GM12878 (cell line): ENCODE results near the gene DTD2. TPM values are rescaled to one million over a fixed set of nuclear protein-coding genes. Genes with fewer than 3 reads are reported as not detected.

Experiments
- ATAC-seq: fragments of 200-7000 bp; cut with Tn5 transposase; 3 replicates; pipeline ENCODE4 v1.9.1; 2020; ENCODE audit warnings: mild to moderate bottlenecking, moderate library complexity
- BruUV-seq: library from RNA; stranded (reverse); fragments of 400-500 nt; replicated peaks from 2 replicates; lab custom pipeline; 2021; lab: Mats Ljungman, UMichigan
- CTCF ChIA-PET: fragments of 300-600 bp; sonication (Branson Sonifier 250); formaldehyde crosslinking; extraction: SDS; loops from one replicate; lab custom pipeline; 2021; ENCODE audit warnings: inconsistent platforms; lab: Yijun Ruan, JAX
- POLR2A ChIA-PET: fragments of 350-600 bp; formaldehyde crosslinking; extraction: SDS; loops from one replicate; lab custom pipeline; 2021; ENCODE audit warnings: inconsistent platforms; lab: Charles Lee
- RAD21 ChIA-PET: fragments of 300-600 bp; sonication (Branson Sonifier 250); formaldehyde crosslinking; loops from one replicate; lab custom pipeline; 2023; ENCODE audit warnings: antibody characterized with exemption; ENCODE audit not compliant: unreplicated experiment; lab: Charles Lee
- SMC1A ChIA-PET: fragments of 300-600 bp; sonication (Branson Sonifier 250); formaldehyde crosslinking; loops from one replicate; lab custom pipeline; 2023; ENCODE audit not compliant: unreplicated experiment, uncharacterized antibody; lab: Charles Lee
- DNase-seq: peaks from one replicate; pipeline ENCODE4 v3.0.0-alpha.2; 2011; ENCODE audit warnings: low read depth, low spot score
- FAIRE-seq: peaks from 3 replicates; lab custom pipeline; 2011; peaks lifted over from hg19 to GRCh38; lab: Jason Lieb, UNC
- H2AFZ ChIP-seq: 2 replicates; pipeline ENCODE4 v1.6.0; 2011; ENCODE audit warnings: low read depth, low read length, control low read depth; ENCODE audit not compliant: control insufficient read depth
- H3K27ac ChIP-seq: 2 replicates; pipeline ENCODE4 v1.5.1; 2011; ENCODE audit warnings: control low read depth; ENCODE audit not compliant: control insufficient read depth, insufficient read depth
- H3K27me3 ChIP-seq, 2 experiments: replicated peaks in 1 of 2; 2 replicates each; pipeline versions ENCODE4 v1.6.0 to v1.6.1; 2011; ENCODE audit warnings: low read length in 1 of 2; ENCODE audit not compliant: control insufficient read depth in 2 of 2, insufficient read depth in 2 of 2
- H3K36me3 ChIP-seq, 2 experiments: 2 replicates each; pipeline ENCODE4 v1.5.1; 2011; ENCODE audit warnings: low read length in 1 of 2; ENCODE audit not compliant: control insufficient read depth in 2 of 2, insufficient read depth in 2 of 2
- H3K4me1 ChIP-seq: 2 replicates; pipeline ENCODE4 v1.6.1; 2011; ENCODE audit warnings: mild to moderate bottlenecking, low read length, moderate library complexity, mixed read lengths; ENCODE audit not compliant: control insufficient read depth, insufficient read depth
- H3K4me2 ChIP-seq: 2 replicates; pipeline ENCODE4 v1.6.0; 2011; ENCODE audit warnings: control low read depth; ENCODE audit not compliant: control insufficient read depth, insufficient read depth
- H3K4me3 ChIP-seq: fragments of 200-600 bp; sonication (generic); 2 replicates; pipeline ENCODE4 v1.5.1; 2016
- H3K79me2 ChIP-seq: 2 replicates; pipeline ENCODE4 v1.6.0; 2011; ENCODE audit warnings: low read length; ENCODE audit not compliant: control insufficient read depth, insufficient read depth
- H3K9ac ChIP-seq: 2 replicates; pipeline ENCODE4 v1.8.0; 2011; ENCODE audit warnings: low read length, control low read depth, mixed read lengths; ENCODE audit not compliant: control insufficient read depth, insufficient read depth
- H3K9me3 ChIP-seq: replicated peaks from 3 replicates; pipeline ENCODE4 v1.5.1; 2011; ENCODE audit warnings: mild to moderate bottlenecking, low read length; ENCODE audit not compliant: control insufficient read depth, insufficient read depth
- H4K20me1 ChIP-seq: 2 replicates; pipeline ENCODE4 v1.6.0; 2011; ENCODE audit not compliant: control insufficient read depth, insufficient read depth
- BRCA1 ChIP-seq: IDR thresholded peaks from 2 replicates; pipeline ENCODE4 v1.6.1; 2011; ENCODE audit warnings: low read depth, low read length, improper control_type of control experiment
- CHD1 ChIP-seq: IDR thresholded peaks from 2 replicates; pipeline ENCODE4 v1.6.1; 2012; ENCODE audit warnings: low read depth, low read length, improper control_type of control experiment
- HDAC2 ChIP-seq: fragments of 200-600 bp; sonication (generic); IDR thresholded peaks from 2 replicates; pipeline ENCODE4 v1.6.1; 2017
- MEF2A ChIP-seq: IDR thresholded peaks from 2 replicates; pipeline ENCODE4 v1.6.1; 2011; ENCODE audit warnings: low read depth, mild to moderate bottlenecking, low read length, moderate library complexity; ENCODE audit not compliant: insufficient read depth
- MEF2B ChIP-seq: fragments of 450-650 bp; IDR thresholded peaks from 2 replicates; pipeline ENCODE4 v1.6.1; 2018; ENCODE audit warnings: mild to moderate bottlenecking, moderate library complexity; ENCODE audit not compliant: partially characterized antibody, poor library complexity, severe bottlenecking
- MYB ChIP-seq: fragments of 150-350 bp; IDR thresholded peaks from 2 replicates; pipeline ENCODE4 v1.6.1; 2014; ENCODE audit warnings: mild to moderate bottlenecking, low read depth, low read length, borderline replicate concordance
- NRF1 ChIP-seq: conservative IDR thresholded peaks from 2 replicates; pipeline ENCODE4 v1.6.1; 2011; ENCODE audit warnings: mild to moderate bottlenecking, low read depth, low read length, improper control_type of control experiment
- RFX5 ChIP-seq: IDR thresholded peaks from 2 replicates; pipeline ENCODE4 v1.6.1; 2011; ENCODE audit warnings: low read depth, low read length, improper control_type of control experiment
- SMC3 ChIP-seq: IDR thresholded peaks from 2 replicates; pipeline ENCODE4 v1.6.1; 2011; ENCODE audit warnings: low read length, improper control_type of control experiment, borderline replicate concordance
- ZSCAN29 ChIP-seq: fragments of 450-650 bp; IDR thresholded peaks from 2 replicates; pipeline ENCODE4 v1.6.1; 2017; ENCODE audit warnings: mild to moderate bottlenecking, moderate library complexity
- WGBS: methylation state at CpG from one replicate; pipeline ENCODE4 v1.1.6; 2016; ENCODE audit warnings: low lambda C conversion rate; ENCODE audit not compliant: insufficient replicate concordance, insufficient coverage; ENCODE audit errors: missing lambda C conversion rate; 5-methylcytosine and 5-hydroxymethylcytosine counted together
- in situ Hi-C: fragments of 300-500 bp; cut with MboI; formaldehyde crosslinking; loops from 9 replicates; pipeline ENCODE4 v1.14.3; 2018; ENCODE audit warnings: mixed read lengths
- intact Hi-C: fragments of 100-400 bp; cut with micrococcal nuclease; formaldehyde crosslinking; loops from one replicate; pipeline ENCODE4 v1.14.2; 2022; ENCODE audit not compliant: unreplicated experiment
- polyA plus RNA-seq, 11 experiments: library from polyadenylated mRNA; depleted of rRNA in 4 of 11; unstranded in 6 of 11; stranded (reverse) in 5 of 11; fragments of >200 nt; fragmentation: Nextera tagmentation in 4 of 11; fragmentation: Illumina TruSeq in 1 of 11; extraction: Ambion mirVana in 4 of 11; extraction: Trizol in 1 of 11; gene quantifications; 1 replicate in 1 of 11; 2 replicates in 10 of 11; pipeline versions ENCODE4 v1.2.1 to v1.2.3, GENCODE V29; 2011 to 2016; ENCODE audit warnings: inconsistent platforms in 2 of 11, missing spikeins in 2 of 11, low read depth in 1 of 11
- total RNA-seq, 4 experiments: library from RNA; depleted of rRNA in 3 of 4; stranded (reverse); fragments of >200 nt in 3 of 4; fragmentation: Illumina TruSeq in 1 of 4; extraction: Trizol in 1 of 4; gene quantifications; 2 replicates each; pipeline versions ENCODE4 v1.2.1 to v1.2.3, GENCODE V29; 2013 to 2021
- TF ChIP-seq, protein P1 (sequence below): fragments of 450-650 bp; IDR thresholded peaks from 2 replicates; pipeline ENCODE4 v1.6.1; 2017; ENCODE audit warnings: mild to moderate bottlenecking
- TF ChIP-seq, protein P2 (sequence below), 3 experiments: IDR thresholded peaks in 2 of 3; conservative IDR thresholded peaks in 1 of 3; 2 replicates each; pipeline ENCODE4 v1.5.1; 2011; ENCODE audit warnings: low read depth in 3 of 3, low read length in 3 of 3, mild to moderate bottlenecking in 3 of 3, control low read depth in 2 of 3, moderate library complexity in 2 of 3, inconsistent platforms in 1 of 3, mixed read lengths in 1 of 3; ENCODE audit not compliant: control insufficient read depth in 2 of 3, insufficient read depth in 1 of 3; ENCODE audit errors: extremely low read depth in 1 of 3
- TF ChIP-seq, protein P3 (sequence below): fragments of 450-650 bp; IDR thresholded peaks from 2 replicates; pipeline ENCODE4 v1.6.1; 2017; ENCODE audit warnings: low read depth, mild to moderate bottlenecking, moderate library complexity

Gene DTD2
- total and polyA plus RNA-seq, 10 of the 15 experiments (the other 5 are each of a cell fraction or from before 2014, with no cell fraction given): 4.5 to 32.8 (median 15.9) TPM

DNA sequence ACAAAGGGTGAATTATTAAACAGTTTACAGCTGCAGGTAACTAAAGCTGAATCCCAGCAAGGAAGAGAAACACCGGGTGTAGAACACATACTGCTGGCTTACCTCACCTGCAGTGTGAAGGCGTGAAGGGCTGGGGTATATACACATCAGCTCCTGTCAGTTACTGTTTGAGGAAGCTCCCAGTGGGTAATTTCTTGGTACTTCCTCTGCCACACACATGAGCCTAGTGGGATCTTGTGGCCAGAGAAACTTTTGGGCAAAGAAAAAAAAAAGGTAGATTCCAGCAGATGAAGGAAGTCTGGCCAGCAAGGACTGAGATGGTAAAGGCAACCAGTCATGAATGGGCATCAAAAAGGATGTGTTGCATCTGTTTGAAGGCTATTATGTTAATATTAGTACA, 44.6 kb upstream of the DTD2 start (continued):
- TF ChIP-seq HDAC2 (no peak), MEF2B (no peak), RFX5 (no peak), NRF1 (no peak), BRCA1 (no peak), ZSCAN29 (no peak)
- TF ChIP-seq, all 136 proteins: peak for 0

DNA sequence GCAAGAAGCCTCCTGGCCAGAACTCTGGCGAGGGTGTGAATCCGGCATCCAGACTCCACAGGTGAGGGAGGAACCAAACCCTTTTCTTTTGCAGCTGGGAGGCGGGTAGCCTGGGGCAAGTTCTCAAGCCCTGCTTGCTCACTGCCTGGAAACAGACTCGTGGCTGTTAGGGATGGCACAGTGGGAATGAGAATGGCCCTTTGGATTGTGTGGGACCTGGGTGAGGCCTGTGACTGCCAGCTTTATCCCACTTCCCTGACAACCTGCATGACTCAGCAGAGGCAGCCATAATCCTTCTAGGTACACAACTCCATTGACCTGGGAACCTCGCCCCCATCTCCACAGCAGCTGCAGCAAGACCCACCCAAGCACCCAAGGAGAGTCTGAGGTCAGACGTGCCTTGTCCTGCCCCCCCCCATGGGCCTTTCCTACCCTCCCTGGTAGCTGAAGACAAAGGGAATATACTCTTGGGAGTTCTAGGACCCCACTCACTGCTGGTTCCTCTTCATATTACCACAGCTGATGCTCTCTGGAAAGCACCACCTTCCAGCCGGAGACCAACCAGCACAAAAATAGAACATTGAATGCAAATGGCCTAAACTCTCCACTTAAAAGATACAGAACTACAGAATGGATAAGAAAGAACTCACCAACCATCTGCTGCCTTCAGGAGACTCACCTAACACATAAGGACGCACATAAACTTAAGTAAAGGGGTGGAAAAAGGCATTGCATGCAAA, 35.6 kb upstream of the DTD2 start:
- no peak for TF ChIP-seq SMC3
- TF ChIP-seq, protein P1, sequence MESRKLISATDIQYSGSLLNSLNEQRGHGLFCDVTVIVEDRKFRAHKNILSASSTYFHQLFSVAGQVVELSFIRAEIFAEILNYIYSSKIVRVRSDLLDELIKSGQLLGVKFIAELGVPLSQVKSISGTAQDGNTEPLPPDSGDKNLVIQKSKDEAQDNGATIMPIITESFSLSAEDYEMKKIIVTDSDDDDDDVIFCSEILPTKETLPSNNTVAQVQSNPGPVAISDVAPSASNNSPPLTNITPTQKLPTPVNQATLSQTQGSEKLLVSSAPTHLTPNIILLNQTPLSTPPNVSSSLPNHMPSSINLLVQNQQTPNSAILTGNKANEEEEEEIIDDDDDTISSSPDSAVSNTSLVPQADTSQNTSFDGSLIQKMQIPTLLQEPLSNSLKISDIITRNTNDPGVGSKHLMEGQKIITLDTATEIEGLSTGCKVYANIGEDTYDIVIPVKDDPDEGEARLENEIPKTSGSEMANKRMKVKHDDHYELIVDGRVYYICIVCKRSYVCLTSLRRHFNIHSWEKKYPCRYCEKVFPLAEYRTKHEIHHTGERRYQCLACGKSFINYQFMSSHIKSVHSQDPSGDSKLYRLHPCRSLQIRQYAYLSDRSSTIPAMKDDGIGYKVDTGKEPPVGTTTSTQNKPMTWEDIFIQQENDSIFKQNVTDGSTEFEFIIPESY: no peak
- TF ChIP-seq, protein P2, sequence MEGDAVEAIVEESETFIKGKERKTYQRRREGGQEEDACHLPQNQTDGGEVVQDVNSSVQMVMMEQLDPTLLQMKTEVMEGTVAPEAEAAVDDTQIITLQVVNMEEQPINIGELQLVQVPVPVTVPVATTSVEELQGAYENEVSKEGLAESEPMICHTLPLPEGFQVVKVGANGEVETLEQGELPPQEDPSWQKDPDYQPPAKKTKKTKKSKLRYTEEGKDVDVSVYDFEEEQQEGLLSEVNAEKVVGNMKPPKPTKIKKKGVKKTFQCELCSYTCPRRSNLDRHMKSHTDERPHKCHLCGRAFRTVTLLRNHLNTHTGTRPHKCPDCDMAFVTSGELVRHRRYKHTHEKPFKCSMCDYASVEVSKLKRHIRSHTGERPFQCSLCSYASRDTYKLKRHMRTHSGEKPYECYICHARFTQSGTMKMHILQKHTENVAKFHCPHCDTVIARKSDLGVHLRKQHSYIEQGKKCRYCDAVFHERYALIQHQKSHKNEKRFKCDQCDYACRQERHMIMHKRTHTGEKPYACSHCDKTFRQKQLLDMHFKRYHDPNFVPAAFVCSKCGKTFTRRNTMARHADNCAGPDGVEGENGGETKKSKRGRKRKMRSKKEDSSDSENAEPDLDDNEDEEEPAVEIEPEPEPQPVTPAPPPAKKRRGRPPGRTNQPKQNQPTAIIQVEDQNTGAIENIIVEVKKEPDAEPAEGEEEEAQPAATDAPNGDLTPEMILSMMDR (IDR thresholded peaks at IDR 0.05 in 2 of 3, conservative IDR thresholded peaks at IDR 0.05 in 1 of 3; ENCODE audit: control insufficient read depth in 2 of 3, extremely low read depth in 1 of 3, insufficient read depth in 1 of 3, low read depth in 3 of 3, low read length in 3 of 3): no peak
- no peak for TF ChIP-seq CHD1
- TF ChIP-seq, protein P3, sequence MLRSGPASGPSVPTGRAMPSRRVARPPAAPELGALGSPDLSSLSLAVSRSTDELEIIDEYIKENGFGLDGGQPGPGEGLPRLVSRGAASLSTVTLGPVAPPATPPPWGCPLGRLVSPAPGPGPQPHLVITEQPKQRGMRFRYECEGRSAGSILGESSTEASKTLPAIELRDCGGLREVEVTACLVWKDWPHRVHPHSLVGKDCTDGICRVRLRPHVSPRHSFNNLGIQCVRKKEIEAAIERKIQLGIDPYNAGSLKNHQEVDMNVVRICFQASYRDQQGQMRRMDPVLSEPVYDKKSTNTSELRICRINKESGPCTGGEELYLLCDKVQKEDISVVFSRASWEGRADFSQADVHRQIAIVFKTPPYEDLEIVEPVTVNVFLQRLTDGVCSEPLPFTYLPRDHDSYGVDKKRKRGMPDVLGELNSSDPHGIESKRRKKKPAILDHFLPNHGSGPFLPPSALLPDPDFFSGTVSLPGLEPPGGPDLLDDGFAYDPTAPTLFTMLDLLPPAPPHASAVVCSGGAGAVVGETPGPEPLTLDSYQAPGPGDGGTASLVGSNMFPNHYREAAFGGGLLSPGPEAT: 0 out of 2 replicates have a peak, but pooled peaks have one; percentile 22
- TF ChIP-seq MEF2B: peak; percentile 42
- no peak for TF ChIP-seq MYB
- 0 out of 2 replicates have a peak, but pooled peaks have one; percentile 18 for TF ChIP-seq MEF2A
- H2AFZ ChIP-seq: 0 out of 2 replicates have a peak overlapping the region, but pooled peaks have one; percentile 10
- no peak overlapping the region for H3K4me3 ChIP-seq
- ATAC-seq: peak; percentile 40
- no peak for DNase-seq
- H3K4me1 ChIP-seq: peaks cover 13% of the 10 kb centered on the region
- no peaks in the 10 kb centered on the region for H3K27me3 ChIP-seq
- H3K79me2 ChIP-seq: no peaks in the 10 kb centered on the region
- in situ Hi-C loops: no loop called here
- no peak overlapping the region for H3K9ac ChIP-seq
- POLR2A ChIA-PET: interaction anchor here (1.0 kb wide), 1 partner anchor 585 kb away, joined by 4 read pairs; no protein-coding TSS in a partner anchor
- RAD21 ChIA-PET: no interaction called here
- H3K9me3 ChIP-seq: no peaks in the 10 kb centered on the region; the same call in 2 of the 3 replicates
- no peaks in the 10 kb centered on the region for H3K36me3 ChIP-seq
- no peak overlapping the region for H3K27ac ChIP-seq
- SMC1A ChIA-PET: interaction anchor here (1.1 kb wide), 2 partner anchors 14 to 45 kb away, joined by 3 to 4 read pairs; no protein-coding TSS in a partner anchor
- WGBS: 43% methylated on average over 8 of the region's 8 CpGs
- intact Hi-C loops: no loop called here
- no TSS peak for BruUV-seq
- CTCF ChIA-PET: interaction anchor here (1.0 to 1.6 kb wide), 2 partner anchors 44 to 340 kb away, joined by 3 to 6 read pairs; no protein-coding TSS in a partner anchor
- no peak overlapping the region for H3K4me2 ChIP-seq
- H4K20me1 ChIP-seq: no peaks in the 10 kb centered on the region
- no peak for FAIRE-seq
